ENCODE measurements around the gene MAPK7. TPM values are rescaled to one million over a fixed set of nuclear protein-coding genes. Genes with fewer than 3 reads are reported as not detected.
A peak's percentile ranks its signal among the peaks of the same experiment; 100 is the strongest.

MAPK7 gene
- total RNA-seq, 1 experiment from 2014 or later: 20.8 TPM

- ChIA-PET CTCF (no interaction called here), POLR2A (no interaction called here)
- H3K36me3 Mint-ChIP-seq (ENCODE audit: insufficient read depth, unreplicated experiment): peaks cover 34% of the 10 kb centered on the region
- H3K27me3 Mint-ChIP-seq (ENCODE audit: insufficient read depth, unreplicated experiment): no peaks in the 10 kb centered on the region
- no peak overlapping the region for H3K4me3 Mint-ChIP-seq (ENCODE audit: unreplicated experiment)
- no peak overlapping the region for H3K4me3 ChIP-seq (ENCODE audit: low read depth, low read length)
- no peaks in the 10 kb centered on the region for H3K27me3 ChIP-seq (replicated peaks; ENCODE audit: control insufficient read depth, insufficient read depth, low read length)
- TF ChIP-seq CTCF (IDR thresholded peaks at IDR 0.05; ENCODE audit: insufficient read depth in 1 of 2, low read depth in 1 of 2, low read length in 1 of 2, severe bottlenecking in 1 of 2, unreplicated experiment in 1 of 2): no peak
- DNase-seq: peak in 1 of 2 experiments; percentile 10
- peaks cover 9% of the 10 kb centered on the region for H3K9me3 ChIP-seq
- peaks cover 12% of the 10 kb centered on the region for H3K4me1 Mint-ChIP-seq (ENCODE audit: low read depth, unreplicated experiment)
- H3K9me3 Mint-ChIP-seq (ENCODE audit: unreplicated experiment): no peaks in the 10 kb centered on the region
- intact Hi-C loops (cut with micrococcal nuclease; ENCODE audit: unreplicated experiment): no loop called here
- no peak overlapping the region for H3K27ac Mint-ChIP-seq (ENCODE audit: unreplicated experiment)
- BruUV-seq (replicated peaks): no TSS peak
- H3K4me1 ChIP-seq: no peaks in the 10 kb centered on the region; the same call in 1 of the 2 replicates
- H3K36me3 ChIP-seq (ENCODE audit: control insufficient read depth, insufficient read depth, low read length): no peaks in the 10 kb centered on the region; the same call in none of the 2 replicates
Measured at GRCh38 chr17:19330271-19330670, 48.0 kb upstream of the MAPK7 start.

GRCh38 chr17:19331134-19331533 lies 47.2 kb upstream of the MAPK7 start:
- Mint-ChIP-seq H3K9me3 (ENCODE audit: unreplicated experiment) (no peaks in the 10 kb centered on the region), H3K4me3 (ENCODE audit: unreplicated experiment) (no peak overlapping the region), H3K27ac (ENCODE audit: unreplicated experiment) (no peak overlapping the region), H3K4me1 (ENCODE audit: low read depth, unreplicated experiment) (peaks cover 12% of the 10 kb centered on the region), H3K36me3 (ENCODE audit: insufficient read depth, unreplicated experiment) (peaks cover 34% of the 10 kb centered on the region), H3K27me3 (ENCODE audit: insufficient read depth, unreplicated experiment) (no peaks in the 10 kb centered on the region)
- Histone ChIP-seq H3K36me3 (ENCODE audit: control insufficient read depth, insufficient read depth, low read length) (no peaks in the 10 kb centered on the region; the same call in none of the 2 replicates), H3K4me3 (ENCODE audit: low read depth, low read length) (no peak overlapping the region), H3K4me1 (no peaks in the 10 kb centered on the region; the same call in 1 of the 2 replicates), H3K27me3 (replicated peaks; ENCODE audit: control insufficient read depth, insufficient read depth, low read length) (no peaks in the 10 kb centered on the region), H3K9me3 (peaks cover under 1% of the 10 kb centered on the region)
- no peak for TF ChIP-seq CTCF (IDR thresholded peaks at IDR 0.05; ENCODE audit: insufficient read depth in 1 of 2, low read depth in 1 of 2, low read length in 1 of 2, severe bottlenecking in 1 of 2, unreplicated experiment in 1 of 2)
- CTCF ChIA-PET: no interaction called here
- DNase-seq: no peak
- no TSS peak for BruUV-seq (replicated peaks)
- POLR2A ChIA-PET: no interaction called here
- intact Hi-C loops (cut with micrococcal nuclease; ENCODE audit: unreplicated experiment): no loop called here

DNA sequence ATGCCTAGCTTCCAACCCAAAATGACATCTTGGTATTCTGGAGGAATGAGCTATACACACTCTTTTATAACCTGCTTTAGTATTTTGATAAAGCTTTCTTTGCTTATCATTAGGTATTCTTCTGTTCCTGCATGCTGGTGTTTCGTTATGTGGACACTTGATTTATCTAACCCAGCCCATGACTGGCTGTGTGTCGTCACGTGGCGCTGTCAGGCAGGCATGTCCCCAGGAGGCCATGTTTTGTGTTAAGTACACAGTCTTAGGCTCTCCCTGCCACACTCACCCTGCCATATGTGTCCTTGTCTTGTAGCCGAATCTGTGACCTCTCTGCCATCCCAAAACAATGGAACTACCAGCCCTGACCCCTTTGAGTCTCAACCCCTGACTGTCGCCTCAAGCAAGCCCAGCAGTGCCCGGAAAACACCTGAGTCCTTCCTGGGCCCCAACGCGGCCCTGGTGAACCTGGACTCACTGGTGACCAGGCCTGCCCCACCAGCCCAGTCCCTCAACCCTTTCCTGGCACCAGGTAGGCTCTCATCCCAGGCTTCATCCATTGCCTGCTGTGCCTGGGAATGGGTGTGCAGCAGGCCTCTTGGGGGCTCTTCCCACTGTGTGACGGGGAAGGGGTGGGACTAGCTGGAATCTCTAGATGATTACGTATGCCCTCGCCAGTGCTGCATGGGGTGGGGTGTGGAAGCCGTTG lies 46.6 kb upstream of the MAPK7 start:
- H3K36me3 ChIP-seq (ENCODE audit: control insufficient read depth, insufficient read depth, low read length): no peaks in the 10 kb centered on the region; the same call in none of the 2 replicates
- peak in 1 of 2 experiments; percentile 16 for DNase-seq
- CTCF ChIA-PET: interaction anchor here (0.6 kb wide), 1 partner anchor 40 kb away, joined by 5 read pairs; no protein-coding TSS in a partner anchor
- no peaks in the 10 kb centered on the region for H3K9me3 ChIP-seq
- Mint-ChIP-seq H3K4me1 (ENCODE audit: low read depth, unreplicated experiment) (peaks cover 8% of the 10 kb centered on the region), H3K27ac (ENCODE audit: unreplicated experiment) (no peak overlapping the region), H3K4me3 (ENCODE audit: unreplicated experiment) (no peak overlapping the region), H3K9me3 (ENCODE audit: unreplicated experiment) (no peaks in the 10 kb centered on the region), H3K27me3 (ENCODE audit: insufficient read depth, unreplicated experiment) (no peaks in the 10 kb centered on the region), H3K36me3 (ENCODE audit: insufficient read depth, unreplicated experiment) (peaks cover 29% of the 10 kb centered on the region)
- H3K27me3 ChIP-seq (replicated peaks; ENCODE audit: control insufficient read depth, insufficient read depth, low read length): no peaks in the 10 kb centered on the region
- H3K4me3 ChIP-seq (ENCODE audit: low read depth, low read length): no peak overlapping the region
- TF ChIP-seq CTCF (IDR thresholded peaks at IDR 0.05; ENCODE audit: insufficient read depth in 1 of 2, low read depth in 1 of 2, low read length in 1 of 2, severe bottlenecking in 1 of 2, unreplicated experiment in 1 of 2): no peak
- intact Hi-C loops (cut with micrococcal nuclease; ENCODE audit: unreplicated experiment): no loop called here
- H3K4me1 ChIP-seq: peaks cover 2% of the 10 kb centered on the region
- BruUV-seq (replicated peaks): no TSS peak
- POLR2A ChIA-PET: no interaction called here
